ENCODE data around the gene KIF16B.

DNA sequence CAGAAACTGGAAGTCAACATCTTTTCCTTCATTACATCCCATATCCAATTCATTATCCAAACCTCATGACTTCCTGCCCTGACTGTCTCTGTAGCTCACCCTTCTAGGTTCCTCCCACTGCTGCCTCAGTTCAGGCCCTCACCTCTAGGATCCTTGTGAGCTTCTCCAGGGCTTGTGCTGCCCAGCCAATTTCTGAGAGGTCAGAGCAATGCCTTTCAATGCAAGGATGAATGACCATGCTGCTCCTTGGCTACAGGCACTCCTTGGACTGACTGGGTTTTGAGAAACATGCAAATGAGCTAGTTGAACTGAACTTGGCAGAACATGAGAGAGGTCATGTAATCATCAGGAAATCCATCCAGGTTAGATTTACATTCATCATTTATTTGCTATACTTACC, 173.4 kb downstream of the KIF16B start:
- TF ChIP-seq, protein P1, sequence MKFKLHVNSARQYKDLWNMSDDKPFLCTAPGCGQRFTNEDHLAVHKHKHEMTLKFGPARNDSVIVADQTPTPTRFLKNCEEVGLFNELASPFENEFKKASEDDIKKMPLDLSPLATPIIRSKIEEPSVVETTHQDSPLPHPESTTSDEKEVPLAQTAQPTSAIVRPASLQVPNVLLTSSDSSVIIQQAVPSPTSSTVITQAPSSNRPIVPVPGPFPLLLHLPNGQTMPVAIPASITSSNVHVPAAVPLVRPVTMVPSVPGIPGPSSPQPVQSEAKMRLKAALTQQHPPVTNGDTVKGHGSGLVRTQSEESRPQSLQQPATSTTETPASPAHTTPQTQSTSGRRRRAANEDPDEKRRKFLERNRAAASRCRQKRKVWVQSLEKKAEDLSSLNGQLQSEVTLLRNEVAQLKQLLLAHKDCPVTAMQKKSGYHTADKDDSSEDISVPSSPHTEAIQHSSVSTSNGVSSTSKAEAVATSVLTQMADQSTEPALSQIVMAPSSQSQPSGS (CRISPR knock-in tag; IDR thresholded peaks at IDR 0.05; ENCODE audit: borderline replicate concordance, low read depth), result no peak
- TF ChIP-seq, protein P2, sequence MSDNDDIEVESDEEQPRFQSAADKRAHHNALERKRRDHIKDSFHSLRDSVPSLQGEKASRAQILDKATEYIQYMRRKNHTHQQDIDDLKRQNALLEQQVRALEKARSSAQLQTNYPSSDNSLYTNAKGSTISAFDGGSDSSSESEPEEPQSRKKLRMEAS (CRISPR knock-in tag; IDR thresholded peaks at IDR 0.05), result no peak
- TF ChIP-seq, protein P3, sequence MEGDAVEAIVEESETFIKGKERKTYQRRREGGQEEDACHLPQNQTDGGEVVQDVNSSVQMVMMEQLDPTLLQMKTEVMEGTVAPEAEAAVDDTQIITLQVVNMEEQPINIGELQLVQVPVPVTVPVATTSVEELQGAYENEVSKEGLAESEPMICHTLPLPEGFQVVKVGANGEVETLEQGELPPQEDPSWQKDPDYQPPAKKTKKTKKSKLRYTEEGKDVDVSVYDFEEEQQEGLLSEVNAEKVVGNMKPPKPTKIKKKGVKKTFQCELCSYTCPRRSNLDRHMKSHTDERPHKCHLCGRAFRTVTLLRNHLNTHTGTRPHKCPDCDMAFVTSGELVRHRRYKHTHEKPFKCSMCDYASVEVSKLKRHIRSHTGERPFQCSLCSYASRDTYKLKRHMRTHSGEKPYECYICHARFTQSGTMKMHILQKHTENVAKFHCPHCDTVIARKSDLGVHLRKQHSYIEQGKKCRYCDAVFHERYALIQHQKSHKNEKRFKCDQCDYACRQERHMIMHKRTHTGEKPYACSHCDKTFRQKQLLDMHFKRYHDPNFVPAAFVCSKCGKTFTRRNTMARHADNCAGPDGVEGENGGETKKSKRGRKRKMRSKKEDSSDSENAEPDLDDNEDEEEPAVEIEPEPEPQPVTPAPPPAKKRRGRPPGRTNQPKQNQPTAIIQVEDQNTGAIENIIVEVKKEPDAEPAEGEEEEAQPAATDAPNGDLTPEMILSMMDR (IDR thresholded peaks at IDR 0.05), result no peak
- TF ChIP-seq KAT7 (CRISPR knock-in tag; IDR thresholded peaks at IDR 0.05; ENCODE audit: borderline replicate concordance) (no peak), CBFB (CRISPR knock-in tag; IDR thresholded peaks at IDR 0.05; ENCODE audit: low read depth) (no peak), NFYB (CRISPR knock-in tag; conservative IDR thresholded peaks at IDR 0.05; ENCODE audit: low read depth) (no peak), TEAD4 (CRISPR knock-in tag; IDR thresholded peaks at IDR 0.05) (no peak), ESRRA (CRISPR knock-in tag; IDR thresholded peaks at IDR 0.05; ENCODE audit: borderline replicate concordance) (no peak)

Data from WTC11 (cell line).